Activated CD4-positive, alpha-beta T cell treated with anti-CD3 and anti-CD28 coated beads, Interleukin-2, amount 50 U/mL, for 48 hours (primary cell): ENCODE results near the gene ADGRG7.
A peak's percentile ranks its signal among the peaks of the same experiment; 100 is the strongest.
"Not testable (repeated sequence)": the region's sequence is repeated elsewhere in the genome, so short reads cannot be mapped to it uniquely, and the experiment has no call there.

ENCODE experiments used
- DNase-seq, 2 experiments: peaks; one replicate each; pipeline ENCODE4 v3.0.0-alpha.2; 2020

Gene ADGRG7

GRCh38 chr3:100609305-100609704, at the start of gene ADGRG7:
ADGRG7 (plus strand) TSS chr3:100609601; CDS start chr3:100609857, 256 bp downstream.
- DNase-seq, result no peak

- DNase-seq, result no peak
Measured at GRCh38 chr3:100560426-100560825, 49.0 kb upstream of the ADGRG7 start.

GRCh38 chr3:100561459-100562158, 47.8 kb upstream of the ADGRG7 start:
- DNase-seq, result no peak

GRCh38 chr3:100562224-100562857, 47.1 kb upstream of the ADGRG7 start:
- DNase-seq, result no peak

GRCh38 chr3:100563228-100563627, 46.2 kb upstream of the ADGRG7 start:
- DNase-seq, result no peak

GRCh38 chr3:100563652-100564211, 45.7 kb upstream of the ADGRG7 start:
- no peak for DNase-seq

- DNase-seq, result no peak
Measured at GRCh38 chr3:100570811-100571210, 38.6 kb upstream of the ADGRG7 start.

GRCh38 chr3:100574536-100574935, 34.9 kb upstream of the ADGRG7 start:
- DNase-seq, result no peak

- DNase-seq, result no peak
Measured at GRCh38 chr3:100575704-100576103, 33.7 kb upstream of the ADGRG7 start.

- DNase-seq, result no peak
Measured at GRCh38 chr3:100577382-100578008, 31.9 kb upstream of the ADGRG7 start.

- DNase-seq, result no peak
Measured at GRCh38 chr3:100578646-100579045, 30.8 kb upstream of the ADGRG7 start.

GRCh38 chr3:100580147-100580546, 29.3 kb upstream of the ADGRG7 start:
- no peak for DNase-seq

GRCh38 chr3:100581650-100582049, 27.8 kb upstream of the ADGRG7 start:
- no peak for DNase-seq

- not testable (repeated sequence) for DNase-seq
Measured at GRCh38 chr3:100582157-100582556, 27.2 kb upstream of the ADGRG7 start.

- no peak for DNase-seq
Measured at GRCh38 chr3:100584101-100584660, 25.2 kb upstream of the ADGRG7 start.

- no peak for DNase-seq
Measured at GRCh38 chr3:100586832-100587231, 22.6 kb upstream of the ADGRG7 start.

- DNase-seq, result no peak
Measured at GRCh38 chr3:100588251-100588650, 21.1 kb upstream of the ADGRG7 start.

- peak; percentile 48 to 59 for DNase-seq
Measured at GRCh38 chr3:100590114-100590839, 19.1 kb upstream of the ADGRG7 start.

- DNase-seq, result no peak
Measured at GRCh38 chr3:100590840-100591147, 18.6 kb upstream of the ADGRG7 start.

- DNase-seq, result no peak
Measured at GRCh38 chr3:100591411-100591810, 18.0 kb upstream of the ADGRG7 start.

GRCh38 chr3:100600181-100601042, 9.0 kb upstream of the ADGRG7 start:
- DNase-seq, result peak in 1 of 2 experiments; percentile 16
